GM12878 (cell line): ENCODE data around the gene B3GNT7. TPM values are rescaled to one million over a fixed set of nuclear protein-coding genes. Genes with fewer than 3 reads are reported as not detected.
A peak's percentile ranks its signal among the peaks of the same experiment; 100 is the strongest.

Experiments used
- ATAC-seq: fragments of 200-7000 bp; cut with Tn5 transposase; 3 replicates; pipeline ENCODE4 v1.9.1; 2020; ENCODE audit warnings: mild to moderate bottlenecking, moderate library complexity
- BruUV-seq: library from RNA; stranded (reverse); fragments of 400-500 nt; replicated peaks from 2 replicates; lab custom pipeline; 2021; lab: Mats Ljungman, UMichigan
- CTCF ChIA-PET: fragments of 300-600 bp; sonication (Branson Sonifier 250); formaldehyde crosslinking; extraction: SDS; loops from one replicate; lab custom pipeline; 2021; ENCODE audit warnings: inconsistent platforms; lab: Yijun Ruan, JAX
- POLR2A ChIA-PET: fragments of 350-600 bp; formaldehyde crosslinking; extraction: SDS; loops from one replicate; lab custom pipeline; 2021; ENCODE audit warnings: inconsistent platforms; lab: Charles Lee
- RAD21 ChIA-PET: fragments of 300-600 bp; sonication (Branson Sonifier 250); formaldehyde crosslinking; loops from one replicate; lab custom pipeline; 2023; ENCODE audit warnings: antibody characterized with exemption; ENCODE audit not compliant: unreplicated experiment; lab: Charles Lee
- SMC1A ChIA-PET: fragments of 300-600 bp; sonication (Branson Sonifier 250); formaldehyde crosslinking; loops from one replicate; lab custom pipeline; 2023; ENCODE audit not compliant: unreplicated experiment, uncharacterized antibody; lab: Charles Lee
- DNase-seq: peaks from one replicate; pipeline ENCODE4 v3.0.0-alpha.2; 2011; ENCODE audit warnings: low read depth, low spot score
- FAIRE-seq: peaks from 3 replicates; lab custom pipeline; 2011; peaks lifted over from hg19 to GRCh38; lab: Jason Lieb, UNC
- H2AFZ ChIP-seq: 2 replicates; pipeline ENCODE4 v1.6.0; 2011; ENCODE audit warnings: low read depth, low read length, control low read depth; ENCODE audit not compliant: control insufficient read depth
- H3K27ac ChIP-seq: 2 replicates; pipeline ENCODE4 v1.5.1; 2011; ENCODE audit warnings: control low read depth; ENCODE audit not compliant: control insufficient read depth, insufficient read depth
- H3K27me3 ChIP-seq, 2 experiments: replicated peaks in 1 of 2; 2 replicates each; pipeline versions ENCODE4 v1.6.0 to v1.6.1; 2011; ENCODE audit warnings: low read length in 1 of 2; ENCODE audit not compliant: control insufficient read depth in 2 of 2, insufficient read depth in 2 of 2
- H3K36me3 ChIP-seq, 2 experiments: 2 replicates each; pipeline ENCODE4 v1.5.1; 2011; ENCODE audit warnings: low read length in 1 of 2; ENCODE audit not compliant: control insufficient read depth in 2 of 2, insufficient read depth in 2 of 2
- H3K4me1 ChIP-seq: 2 replicates; pipeline ENCODE4 v1.6.1; 2011; ENCODE audit warnings: mild to moderate bottlenecking, low read length, moderate library complexity, mixed read lengths; ENCODE audit not compliant: control insufficient read depth, insufficient read depth
- H3K4me2 ChIP-seq: 2 replicates; pipeline ENCODE4 v1.6.0; 2011; ENCODE audit warnings: control low read depth; ENCODE audit not compliant: control insufficient read depth, insufficient read depth
- H3K4me3 ChIP-seq: fragments of 200-600 bp; sonication (generic); 2 replicates; pipeline ENCODE4 v1.5.1; 2016
- H3K79me2 ChIP-seq: 2 replicates; pipeline ENCODE4 v1.6.0; 2011; ENCODE audit warnings: low read length; ENCODE audit not compliant: control insufficient read depth, insufficient read depth
- H3K9ac ChIP-seq: 2 replicates; pipeline ENCODE4 v1.8.0; 2011; ENCODE audit warnings: low read length, control low read depth, mixed read lengths; ENCODE audit not compliant: control insufficient read depth, insufficient read depth
- H3K9me3 ChIP-seq: replicated peaks from 3 replicates; pipeline ENCODE4 v1.5.1; 2011; ENCODE audit warnings: mild to moderate bottlenecking, low read length; ENCODE audit not compliant: control insufficient read depth, insufficient read depth
- H4K20me1 ChIP-seq: 2 replicates; pipeline ENCODE4 v1.6.0; 2011; ENCODE audit not compliant: control insufficient read depth, insufficient read depth
- CHD1 ChIP-seq: IDR thresholded peaks from 2 replicates; pipeline ENCODE4 v1.6.1; 2012; ENCODE audit warnings: low read depth, low read length, improper control_type of control experiment
- CHD2 ChIP-seq: IDR thresholded peaks from 2 replicates; pipeline ENCODE4 v1.6.1; 2011; ENCODE audit warnings: low read depth, low read length, improper control_type of control experiment, borderline replicate concordance
- CREB1 ChIP-seq: IDR thresholded peaks from 2 replicates; pipeline ENCODE4 v1.6.1; 2012; ENCODE audit warnings: low read depth, mild to moderate bottlenecking, inconsistent platforms
- E4F1 ChIP-seq: fragments of 450-650 bp; IDR thresholded peaks from 2 replicates; pipeline ENCODE4 v1.6.1; 2018; ENCODE audit warnings: borderline replicate concordance, mild to moderate bottlenecking; ENCODE audit not compliant: partially characterized antibody
- ELK1 ChIP-seq: IDR thresholded peaks from 2 replicates; pipeline ENCODE4 v1.6.1; 2012; ENCODE audit warnings: low read depth, low read length, improper control_type of control experiment
- HDAC6 ChIP-seq: fragments of 200-600 bp; sonication (generic); IDR thresholded peaks from one replicate; pipeline ENCODE4 v1.8.0; 2017; ENCODE audit warnings: antibody characterized with exemption; ENCODE audit not compliant: unreplicated experiment
- IRF4 ChIP-seq: IDR thresholded peaks from 2 replicates; pipeline ENCODE4 v1.6.1; 2011; ENCODE audit warnings: low read depth, low read length
- MYC ChIP-seq: IDR thresholded peaks from 2 replicates; pipeline ENCODE4 v1.6.1; 2011; ENCODE audit warnings: mild to moderate bottlenecking, low read length, moderate library complexity, inconsistent platforms; ENCODE audit not compliant: insufficient read depth, insufficient replicate concordance, insufficient read length, severe bottlenecking
- NFIC ChIP-seq: IDR thresholded peaks from 2 replicates; pipeline ENCODE4 v1.6.1; 2012; ENCODE audit warnings: low read depth, mild to moderate bottlenecking, inconsistent platforms, low read length, moderate library complexity
- NR2F1 ChIP-seq: fragments of 450-650 bp; conservative IDR thresholded peaks from 2 replicates; pipeline ENCODE4 v1.6.1; 2017; ENCODE audit warnings: mild to moderate bottlenecking
- PAX5 ChIP-seq: IDR thresholded peaks from 2 replicates; pipeline ENCODE4 v1.6.1; 2011; ENCODE audit warnings: low read depth, low read length, borderline replicate concordance
- PML ChIP-seq: IDR thresholded peaks from 2 replicates; pipeline ENCODE4 v1.6.1; 2012; ENCODE audit warnings: low read length, inconsistent platforms
- POLR2A ChIP-seq: IDR thresholded peaks from 2 replicates; pipeline ENCODE4 v1.6.1; 2011; ENCODE audit warnings: low read depth, mild to moderate bottlenecking, low read length
- PRDM15 ChIP-seq: fragments of 450-650 bp; formaldehyde crosslinking; IDR thresholded peaks from 2 replicates; pipeline ENCODE4 v1.4.0; 2020; ENCODE audit warnings: mild to moderate bottlenecking, moderate library complexity
- SMAD5 ChIP-seq: IDR thresholded peaks from 2 replicates; pipeline ENCODE4 v1.6.1; 2016; ENCODE audit warnings: antibody characterized with exemption, low read depth
- STAT3 ChIP-seq: IDR thresholded peaks from 2 replicates; pipeline ENCODE4 v1.6.1; 2011; ENCODE audit warnings: low read depth, low read length, improper control_type of control experiment
- ZBED1 ChIP-seq: IDR thresholded peaks from 2 replicates; pipeline ENCODE4 v1.6.1; 2016; ENCODE audit warnings: borderline replicate concordance
- WGBS: methylation state at CpG from one replicate; pipeline ENCODE4 v1.1.6; 2016; ENCODE audit warnings: low lambda C conversion rate; ENCODE audit not compliant: insufficient replicate concordance, insufficient coverage; ENCODE audit errors: missing lambda C conversion rate; 5-methylcytosine and 5-hydroxymethylcytosine counted together
- in situ Hi-C: fragments of 300-500 bp; cut with MboI; formaldehyde crosslinking; loops from 9 replicates; pipeline ENCODE4 v1.14.3; 2018; ENCODE audit warnings: mixed read lengths
- intact Hi-C: fragments of 100-400 bp; cut with micrococcal nuclease; formaldehyde crosslinking; loops from one replicate; pipeline ENCODE4 v1.14.2; 2022; ENCODE audit not compliant: unreplicated experiment
- polyA plus RNA-seq, 11 experiments: library from polyadenylated mRNA; depleted of rRNA in 4 of 11; unstranded in 6 of 11; stranded (reverse) in 5 of 11; fragments of >200 nt; fragmentation: Nextera tagmentation in 4 of 11; fragmentation: Illumina TruSeq in 1 of 11; extraction: Ambion mirVana in 4 of 11; extraction: Trizol in 1 of 11; gene quantifications; 1 replicate in 1 of 11; 2 replicates in 10 of 11; pipeline versions ENCODE4 v1.2.1 to v1.2.3, GENCODE V29; 2011 to 2016; ENCODE audit warnings: inconsistent platforms in 2 of 11, missing spikeins in 2 of 11, low read depth in 1 of 11
- total RNA-seq, 4 experiments: library from RNA; depleted of rRNA in 3 of 4; stranded (reverse); fragments of >200 nt in 3 of 4; fragmentation: Illumina TruSeq in 1 of 4; extraction: Trizol in 1 of 4; gene quantifications; 2 replicates each; pipeline versions ENCODE4 v1.2.1 to v1.2.3, GENCODE V29; 2013 to 2021

The B3GNT7 gene
- total and polyA plus RNA-seq, 10 of the 15 experiments (the other 5 are each of a cell fraction or from before 2014, with no cell fraction given) = 0.91 to 12.6 (median 3.7) TPM

- no peak for FAIRE-seq
- H3K36me3 ChIP-seq = no peaks in the 10 kb centered on the region
- TF ChIP-seq POLR2A (no peak), SMAD5 (no peak), NR2F1 (no peak), STAT3 (no peak), CHD2 (no peak), PRDM15 (CRISPR knock-in tag) (no peak), IRF4 (no peak), PML (no peak), ZBED1 (no peak), HDAC6 (no peak), NFIC (no peak), ELK1 (no peak), E4F1 (no peak), MYC (no peak), PAX5 (no peak), CHD1 (no peak), CREB1 (peak; percentile 71)
These were observed 16.5 kb downstream of the B3GNT7 start for GRCh38 chr2:231411831-231412617.

More at GRCh38 chr2:231411831-231412617, 16.5 kb downstream of the B3GNT7 start:
- no peaks in the 10 kb centered on the region; the same call in 1 of the 2 replicates for H4K20me1 ChIP-seq
- ChIA-PET SMC1A (interaction anchor here (1.0 to 4.3 kb wide), 7 partner anchors 115 to 309 kb away, joined by 3 to 32 read pairs (median 4); no protein-coding TSS in a partner anchor), RAD21 (interaction anchor here (0.9 to 4.2 kb wide), 6 partner anchors 40 to 427 kb away, joined by 3 to 16 read pairs (median 6); no protein-coding TSS in a partner anchor), CTCF (interaction anchor here (0.7 to 12.3 kb wide), 23 partner anchors 14 to 588 kb away, joined by 3 to 234 read pairs (median 4); partner anchors contain the start of genes HTR2B and NCL), POLR2A (interaction anchor here (0.5 to 1.1 kb wide), 3 partner anchors 9 to 42 kb away, joined by 3 read pairs; no protein-coding TSS in a partner anchor)
- no peaks in the 10 kb centered on the region for H3K79me2 ChIP-seq
- no peaks in the 10 kb centered on the region for H3K4me1 ChIP-seq
- H3K27me3 ChIP-seq = no peaks in the 10 kb centered on the region
- intact Hi-C loops (loop anchor here (1.0 to 5.0 kb wide), 3 partner anchors 185 to 585 kb away; no protein-coding TSS in a partner anchor), in situ Hi-C loops (loop anchor here (5.0 kb wide), 1 partner anchor 305 kb away; no protein-coding TSS in a partner anchor)
- peak overlapping the region; percentile 74 for H3K4me2 ChIP-seq
- BruUV-seq = no TSS peak
- H3K9me3 ChIP-seq = peaks cover 6% of the 10 kb centered on the region; the same call in 2 of the 3 replicates
- 14% methylated on average over 63 of the region's 67 CpGs for WGBS
- ATAC-seq = peak; percentile 100
- DNase-seq = no peak
- H2AFZ ChIP-seq = peak overlapping the region; percentile 80
- H3K9ac ChIP-seq = peak overlapping the region; percentile 13; the same call in 1 of the 2 replicates
- H3K4me3 ChIP-seq = peak overlapping the region; percentile 66
- H3K27ac ChIP-seq = no peak overlapping the region
